ENCODE results near the gene ARHGEF18. TPM values are rescaled to one million over a fixed set of nuclear protein-coding genes. Genes with fewer than 3 reads are reported as not detected.

The ARHGEF18 gene
- total and polyA plus RNA-seq, 2 of the 13 experiments (the other 11 are each of a cell fraction or from before 2014, with no cell fraction given), result 4.2 to 17.5 TPM

DNA sequence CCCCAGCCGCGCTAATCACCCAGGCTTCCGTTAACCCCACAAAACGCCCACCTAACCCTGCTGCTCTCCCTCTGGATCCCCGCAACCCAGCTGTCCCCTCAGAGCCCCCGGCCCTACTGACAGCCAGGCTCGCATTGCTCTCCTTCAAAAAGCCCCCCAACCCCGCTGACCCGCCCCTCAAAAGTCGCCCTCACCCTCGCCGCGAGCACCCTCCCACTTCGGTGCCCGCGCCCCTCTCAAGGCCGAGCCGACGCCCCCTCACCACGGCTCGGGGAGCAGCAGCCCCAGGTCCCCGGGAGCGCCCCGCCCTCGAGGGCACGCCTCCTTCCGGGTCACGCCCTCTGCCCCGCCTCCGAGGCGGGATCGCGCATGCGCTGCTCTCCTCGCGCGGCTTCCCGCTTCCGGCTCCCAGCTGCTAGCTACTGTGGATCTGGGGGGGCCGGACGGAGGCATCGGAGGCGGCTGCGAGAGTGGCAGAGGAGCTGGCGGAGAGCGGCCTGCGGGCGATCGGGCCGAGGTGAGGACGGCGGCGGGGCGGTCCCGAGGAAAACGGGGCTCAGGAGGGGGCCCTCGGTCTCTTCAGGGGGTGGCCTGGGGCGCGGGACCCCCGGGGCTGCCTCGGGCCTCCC is 46.1 kb downstream of the ARHGEF18 start (continued):
- TF ChIP-seq GATA4 (IDR thresholded peaks at IDR 0.05; ENCODE audit: borderline replicate concordance, low read depth) (peak; percentile 61; the same call in 1 of the 2 replicates), POLR2AphosphoS5 (IDR thresholded peaks at IDR 0.05; ENCODE audit: low read depth, low read length) (peak; percentile 72), ELF3 (CRISPR knock-in tag; IDR thresholded peaks at IDR 0.05) (peak; percentile 80), ZNF737 (CRISPR knock-in tag; IDR thresholded peaks at IDR 0.05; ENCODE audit: borderline replicate concordance) (no peak)

DNA sequence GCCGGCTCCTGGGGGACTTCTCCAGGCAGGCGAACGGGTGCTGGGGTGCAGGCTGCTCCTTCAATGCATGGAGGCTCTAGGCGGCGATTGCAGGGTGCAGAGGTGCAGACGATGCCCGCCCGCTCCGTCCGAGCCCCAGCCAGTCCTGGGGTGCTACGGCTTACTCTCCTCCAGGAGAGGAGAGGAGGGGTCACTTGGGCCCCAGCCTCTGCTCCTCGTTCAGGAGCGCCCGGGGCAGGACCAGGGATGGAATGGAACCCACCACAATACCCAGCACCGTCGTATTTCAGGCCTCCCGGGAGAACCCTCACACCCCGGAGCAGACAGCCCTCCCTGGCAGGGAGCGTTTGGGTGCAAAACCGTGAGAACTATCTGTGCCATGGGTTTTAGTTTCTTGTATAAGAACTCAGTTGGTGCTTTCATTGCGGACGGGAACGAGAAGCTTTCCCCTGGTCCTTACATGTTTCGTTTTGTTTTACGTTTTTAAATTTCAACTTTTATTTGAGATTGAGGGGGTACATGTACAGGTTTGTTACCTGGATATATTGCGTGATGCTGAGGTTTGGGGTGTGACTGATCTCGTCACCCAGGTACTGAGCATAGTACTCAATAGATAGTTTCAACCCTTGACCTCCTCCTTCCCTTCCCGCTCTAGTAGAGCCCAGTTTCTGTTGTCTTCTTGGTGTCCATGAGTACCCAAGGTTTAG is 46.8 kb downstream of the ARHGEF18 start:
- intact Hi-C loops (cut with micrococcal nuclease; ENCODE audit: unreplicated experiment) (loop anchor here (5.0 to 10.0 kb wide), 2 partner anchors 99 to 258 kb away; a partner anchor contains a TSS), in situ Hi-C loops (cut with HindIII; ENCODE audit: extremely low pct_ligation_motif_present, low pct_unique_long_range_greater_than_20kb) (no loop called here)
- peaks cover 30% of the 10 kb centered on the region for H3K79me2 ChIP-seq (ENCODE audit: insufficient read depth, low read length)
- peak overlapping the region; percentile 81 for H3K9ac ChIP-seq (ENCODE audit: insufficient read depth, low read depth, low read length)
- ChIA-PET POLR2A (interaction anchor here (0.9 to 2.7 kb wide), 8 partner anchors 9 to 1766 kb away, joined by 3 to 12 read pairs (median 4); partner anchors contain the start of gene MCOLN1), CTCF (ENCODE audit: low intra/inter-chr PET ratio, low total read pairs) (no interaction called here)
- ATAC-seq, result peak; percentile 28
- peak overlapping the region; percentile 88 to 99 (median 95) for H3K4me3 ChIP-seq (replicated peaks in 1 of 3; ENCODE audit: insufficient read depth in 1 of 3, low read depth in 2 of 3, low read length in 3 of 3)
- peak overlapping the region; percentile 86 for H3K4me2 ChIP-seq (ENCODE audit: low read depth, low read length)
- no peaks in the 10 kb centered on the region for H3K9me3 ChIP-seq (ENCODE audit: low read length)
- no peak for DNase-seq (ENCODE audit: low spot score)
- FAIRE-seq, result no peak
- TSS peak; percentile 61 for BruUV-seq (replicated peaks)
- H4K20me1 ChIP-seq (ENCODE audit: insufficient read depth, low read length), result no peaks in the 10 kb centered on the region
- H3K27ac ChIP-seq (ENCODE audit: extremely low read length, insufficient read depth, low read length), result peak overlapping the region; percentile 51
- no peak overlapping the region for H2AFZ ChIP-seq (ENCODE audit: low read length)
- H3K36me3 ChIP-seq (replicated peaks in 1 of 2; ENCODE audit: control insufficient read depth in 1 of 2, insufficient read depth in 2 of 2, low read length in 2 of 2), result no peaks in the 10 kb centered on the region
- H3K27me3 ChIP-seq (ENCODE audit: control insufficient read depth in 1 of 2, insufficient read depth in 2 of 2, low read length in 2 of 2), result no peaks in the 10 kb centered on the region; a peak in 2 of 5 replicates
- WGBS (ENCODE audit: low lambda C conversion rate), result 2% methylated on average over 10 of the region's 28 CpGs
- H3K4me1 ChIP-seq (ENCODE audit: insufficient read depth, low read length), result peaks cover 69% of the 10 kb centered on the region
- TF ChIP-seq, protein P1, sequence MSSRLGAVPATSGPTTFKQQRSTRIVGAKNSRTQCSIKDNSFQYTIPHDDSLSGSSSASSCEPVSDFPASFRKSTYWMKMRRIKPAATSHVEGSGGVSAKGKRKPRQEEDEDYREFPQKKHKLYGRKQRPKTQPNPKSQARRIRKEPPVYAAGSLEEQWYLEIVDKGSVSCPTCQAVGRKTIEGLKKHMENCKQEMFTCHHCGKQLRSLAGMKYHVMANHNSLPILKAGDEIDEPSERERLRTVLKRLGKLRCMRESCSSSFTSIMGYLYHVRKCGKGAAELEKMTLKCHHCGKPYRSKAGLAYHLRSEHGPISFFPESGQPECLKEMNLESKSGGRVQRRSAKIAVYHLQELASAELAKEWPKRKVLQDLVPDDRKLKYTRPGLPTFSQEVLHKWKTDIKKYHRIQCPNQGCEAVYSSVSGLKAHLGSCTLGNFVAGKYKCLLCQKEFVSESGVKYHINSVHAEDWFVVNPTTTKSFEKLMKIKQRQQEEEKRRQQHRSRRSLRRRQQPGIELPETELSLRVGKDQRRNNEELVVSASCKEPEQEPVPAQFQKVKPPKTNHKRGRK (CRISPR knock-in tag; IDR thresholded peaks at IDR 0.05), result no peak
- TF ChIP-seq, protein P2, sequence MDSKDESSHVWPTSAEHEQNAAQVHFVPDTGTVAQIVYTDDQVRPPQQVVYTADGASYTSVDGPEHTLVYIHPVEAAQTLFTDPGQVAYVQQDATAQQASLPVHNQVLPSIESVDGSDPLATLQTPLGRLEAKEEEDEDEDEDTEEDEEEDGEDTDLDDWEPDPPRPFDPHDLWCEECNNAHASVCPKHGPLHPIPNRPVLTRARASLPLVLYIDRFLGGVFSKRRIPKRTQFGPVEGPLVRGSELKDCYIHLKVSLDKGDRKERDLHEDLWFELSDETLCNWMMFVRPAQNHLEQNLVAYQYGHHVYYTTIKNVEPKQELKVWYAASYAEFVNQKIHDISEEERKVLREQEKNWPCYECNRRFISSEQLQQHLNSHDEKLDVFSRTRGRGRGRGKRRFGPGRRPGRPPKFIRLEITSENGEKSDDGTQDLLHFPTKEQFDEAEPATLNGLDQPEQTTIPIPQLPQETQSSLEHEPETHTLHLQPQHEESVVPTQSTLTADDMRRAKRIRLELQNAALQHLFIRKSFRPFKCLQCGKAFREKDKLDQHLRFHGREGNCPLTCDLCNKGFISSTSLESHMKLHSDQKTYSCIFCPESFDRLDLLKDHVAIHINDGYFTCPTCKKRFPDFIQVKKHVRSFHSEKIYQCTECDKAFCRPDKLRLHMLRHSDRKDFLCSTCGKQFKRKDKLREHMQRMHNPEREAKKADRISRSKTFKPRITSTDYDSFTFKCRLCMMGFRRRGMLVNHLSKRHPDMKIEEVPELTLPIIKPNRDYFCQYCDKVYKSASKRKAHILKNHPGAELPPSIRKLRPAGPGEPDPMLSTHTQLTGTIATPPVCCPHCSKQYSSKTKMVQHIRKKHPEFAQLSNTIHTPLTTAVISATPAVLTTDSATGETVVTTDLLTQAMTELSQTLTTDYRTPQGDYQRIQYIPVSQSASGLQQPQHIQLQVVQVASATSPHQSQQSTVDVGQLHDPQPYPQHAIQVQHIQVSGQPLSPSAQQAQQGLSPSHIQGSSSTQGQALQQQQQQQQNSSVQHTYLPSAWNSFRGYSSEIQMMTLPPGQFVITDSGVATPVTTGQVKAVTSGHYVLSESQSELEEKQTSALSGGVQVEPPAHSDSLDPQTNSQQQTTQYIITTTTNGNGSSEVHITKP (CRISPR knock-in tag; IDR thresholded peaks at IDR 0.05; ENCODE audit: low read depth), result 0 out of 2 replicates have a peak, but pooled peaks have one; percentile 1
- TF ChIP-seq, protein P3, sequence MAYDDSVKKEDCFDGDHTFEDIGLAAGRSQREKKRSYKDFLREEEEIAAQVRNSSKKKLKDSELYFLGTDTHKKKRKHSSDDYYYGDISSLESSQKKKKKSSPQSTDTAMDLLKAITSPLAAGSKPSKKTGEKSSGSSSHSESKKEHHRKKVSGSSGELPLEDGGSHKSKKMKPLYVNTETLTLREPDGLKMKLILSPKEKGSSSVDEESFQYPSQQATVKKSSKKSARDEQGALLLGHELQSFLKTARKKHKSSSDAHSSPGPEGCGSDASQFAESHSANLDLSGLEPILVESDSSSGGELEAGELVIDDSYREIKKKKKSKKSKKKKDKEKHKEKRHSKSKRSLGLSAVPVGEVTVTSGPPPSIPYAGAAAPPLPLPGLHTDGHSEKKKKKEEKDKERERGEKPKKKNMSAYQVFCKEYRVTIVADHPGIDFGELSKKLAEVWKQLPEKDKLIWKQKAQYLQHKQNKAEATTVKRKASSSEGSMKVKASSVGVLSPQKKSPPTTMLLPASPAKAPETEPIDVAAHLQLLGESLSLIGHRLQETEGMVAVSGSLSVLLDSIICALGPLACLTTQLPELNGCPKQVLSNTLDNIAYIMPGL (CRISPR knock-in tag; IDR thresholded peaks at IDR 0.05; ENCODE audit: borderline replicate concordance in 1 of 2, low read depth in 1 of 2), result no peak
- no peak for TF ChIP-seq ARNT2 (CRISPR knock-in tag; IDR thresholded peaks at IDR 0.05; ENCODE audit: low read depth)
- no peak for TF ChIP-seq ZNF382 (CRISPR knock-in tag; IDR thresholded peaks at IDR 0.05; ENCODE audit: borderline replicate concordance)
- TF ChIP-seq HNF4G (IDR thresholded peaks at IDR 0.05; ENCODE audit: borderline replicate concordance, low read depth, low read length), result no peak
- no peak for TF ChIP-seq HNF4G (CRISPR knock-in tag; IDR thresholded peaks at IDR 0.05; ENCODE audit: borderline replicate concordance, low read depth)
- TF ChIP-seq SMAD3 (CRISPR knock-in tag; IDR thresholded peaks at IDR 0.05), result no peak

Data from HepG2 (cell line).